ENCODE results near the gene ZBED6.
A peak's percentile ranks its signal among the peaks of the same experiment; 100 is the strongest.
"Not testable (repeated sequence)": the region's sequence is repeated elsewhere in the genome, so short reads cannot be mapped to it uniquely, and the experiment has no call there.

ZBED6 gene

GRCh38 chr1:203795441-203796235 is at the start of gene ZBED6, which contains the start of gene ZC3H11A:
Gene ZBED6 (plus strand): TSS chr1:203795623. CDS start chr1:203797523, 1,900 bp downstream.
Gene ZC3H11A (plus strand): TSS chr1:203795623. CDS start chr1:203817071, 21,448 bp downstream.
- FAIRE-seq, result peak; percentile 90

- FAIRE-seq, result no peak
These were observed 49.1 kb upstream of the ZBED6 start for GRCh38 chr1:203746281-203746680.

- FAIRE-seq, result no peak
These were observed 44.4 kb upstream of the ZBED6 start for GRCh38 chr1:203751051-203751450.

GRCh38 chr1:203751618-203752361 is 43.6 kb upstream of the ZBED6 start:
- not testable (repeated sequence) for FAIRE-seq

GRCh38 chr1:203754455-203754864 is 41.0 kb upstream of the ZBED6 start:
- FAIRE-seq, result no peak

- no peak for FAIRE-seq
These were observed 39.4 kb upstream of the ZBED6 start for GRCh38 chr1:203756036-203756435.

- FAIRE-seq, result not testable (repeated sequence)
These were observed 36.7 kb upstream of the ZBED6 start for GRCh38 chr1:203758749-203759148.

- no peak for FAIRE-seq
These were observed 34.9 kb upstream of the ZBED6 start for GRCh38 chr1:203760506-203760905.

GRCh38 chr1:203761958-203762357 is 33.5 kb upstream of the ZBED6 start:
- not testable (repeated sequence) for FAIRE-seq

GRCh38 chr1:203763505-203763904 is 31.9 kb upstream of the ZBED6 start:
- no peak for FAIRE-seq

GRCh38 chr1:203764105-203765028 is 31.1 kb upstream of the ZBED6 start:
- no peak for FAIRE-seq

- FAIRE-seq, result no peak
These were observed 30.2 kb upstream of the ZBED6 start, which contains the start of gene LAX1 for GRCh38 chr1:203765029-203765837. Gene LAX1 (plus strand): TSS chr1:203765183. CDS start chr1:203765566, 383 bp downstream.

GRCh38 chr1:203768256-203768655 is 27.2 kb upstream of the ZBED6 start:
- no peak for FAIRE-seq

GRCh38 chr1:203769505-203770343 is 25.7 kb upstream of the ZBED6 start:
- FAIRE-seq, result no peak

GRCh38 chr1:203771901-203772301 is 23.5 kb upstream of the ZBED6 start:
- FAIRE-seq, result no peak

GRCh38 chr1:203772836-203773235 is 22.6 kb upstream of the ZBED6 start:
- no peak for FAIRE-seq

GRCh38 chr1:203776636-203777035 is 18.8 kb upstream of the ZBED6 start:
- no peak for FAIRE-seq

- FAIRE-seq, result no peak
These were observed 17.8 kb upstream of the ZBED6 start for GRCh38 chr1:203777596-203777995.

GRCh38 chr1:203778146-203778545 is 17.3 kb upstream of the ZBED6 start:
- no peak for FAIRE-seq

- FAIRE-seq, result no peak
These were observed 16.6 kb upstream of the ZBED6 start for GRCh38 chr1:203778789-203779188.

- FAIRE-seq, result no peak
These were observed 13.5 kb upstream of the ZBED6 start for GRCh38 chr1:203781962-203782361.

All from A204.1 (cell line).